Mesendoderm (in vitro differentiated cells): ENCODE results near the gene KIF3A.

Source experiments
- DNase-seq: peaks from one replicate; pipeline ENCODE4 v3.0.0; 2013
- H2AK5ac ChIP-seq: 2 replicates; pipeline ENCODE4 v1.6.1; 2013; ENCODE audit warnings: low read length, inconsistent platforms
- H2BK120ac ChIP-seq: 2 replicates; pipeline ENCODE4 v1.6.1; 2013; ENCODE audit warnings: low read depth, mild to moderate bottlenecking, low read length, moderate library complexity, mixed read lengths
- H2BK15ac ChIP-seq: replicated peaks from 2 replicates; pipeline ENCODE4 v1.6.1; 2013; ENCODE audit warnings: low read depth, mild to moderate bottlenecking, moderate library complexity
- H2BK5ac ChIP-seq: 2 replicates; pipeline ENCODE4 v1.6.1; 2013; ENCODE audit warnings: low read length, inconsistent platforms
- H3K18ac ChIP-seq: 2 replicates; pipeline ENCODE4 v1.6.1; 2013; ENCODE audit warnings: mild to moderate bottlenecking, low read length, mixed read lengths
- H3K23ac ChIP-seq: one replicate; pipeline ENCODE4 v1.6.1; 2013; ENCODE audit warnings: low read length
- H3K27ac ChIP-seq: 2 replicates; pipeline ENCODE4 v1.5.1; 2013; ENCODE audit warnings: low read depth, mild to moderate bottlenecking, inconsistent platforms, low read length, moderate library complexity
- H3K27me3 ChIP-seq: 2 replicates; pipeline ENCODE4 v1.6.1; 2013; ENCODE audit warnings: low read length, control low read depth, mild to moderate bottlenecking, inconsistent platforms; ENCODE audit not compliant: insufficient read depth, poor library complexity
- H3K36me3 ChIP-seq: 2 replicates; pipeline ENCODE4 v1.6.1; 2013; ENCODE audit warnings: low read length, inconsistent platforms; ENCODE audit not compliant: control insufficient read depth, insufficient read depth
- H3K4ac ChIP-seq: one replicate; pipeline ENCODE4 v1.6.1; 2013; ENCODE audit warnings: low read depth, mild to moderate bottlenecking, low read length, moderate library complexity
- H3K4me1 ChIP-seq: 2 replicates; pipeline ENCODE4 v1.6.1; 2013; ENCODE audit warnings: low read depth, low read length, inconsistent platforms; ENCODE audit not compliant: control insufficient read depth
- H3K4me2 ChIP-seq: 2 replicates; pipeline ENCODE4 v1.6.1; 2013; ENCODE audit warnings: low read length
- H3K4me3 ChIP-seq: 2 replicates; pipeline ENCODE4 v1.5.1; 2013; ENCODE audit warnings: mild to moderate bottlenecking, low read length
- H3K56ac ChIP-seq: one replicate; pipeline ENCODE4 v1.6.1; 2013; ENCODE audit warnings: low read length
- H3K79me1 ChIP-seq: 2 replicates; pipeline ENCODE4 v1.6.1; 2013; ENCODE audit warnings: low read length, inconsistent platforms
- H3K79me2 ChIP-seq: 2 replicates; pipeline ENCODE4 v1.6.1; 2013; ENCODE audit warnings: mild to moderate bottlenecking, low read length; ENCODE audit not compliant: control insufficient read depth, insufficient read depth
- H3K9ac ChIP-seq: 2 replicates; pipeline ENCODE4 v1.6.1; 2013; ENCODE audit warnings: low read length, inconsistent platforms
- H4K5ac ChIP-seq: one replicate; pipeline ENCODE4 v1.6.1; 2013; ENCODE audit warnings: low read length
- H4K8ac ChIP-seq: one replicate; pipeline ENCODE4 v1.6.1; 2013; ENCODE audit warnings: low read depth, mild to moderate bottlenecking, control low read depth, low read length, moderate library complexity
- WGBS: extraction: QIAGEN DNeasy Blood & Tissue Kit; methylation state at CpG from one replicate; pipeline ENCODE4 v1.1.7; 2013; ENCODE audit warnings: low lambda C conversion rate, missing lambda C conversion rate; ENCODE audit not compliant: insufficient coverage; ENCODE audit errors: extremely low coverage; 5-methylcytosine and 5-hydroxymethylcytosine counted together

The KIF3A gene

GRCh38 chr5:132781029-132781428, 43.7 kb upstream of the KIF3A start:
- Histone ChIP-seq H3K23ac (no peak overlapping the region), H3K79me1 (no peaks in the 10 kb centered on the region), H3K79me2 (no peaks in the 10 kb centered on the region), H4K5ac (no peak overlapping the region), H3K56ac (no peak overlapping the region), H3K9ac (no peak overlapping the region), H3K36me3 (no peaks in the 10 kb centered on the region), H3K4me3 (no peak overlapping the region), H3K27me3 (peaks cover 9% of the 10 kb centered on the region), H2AK5ac (no peak overlapping the region), H2BK120ac (no peak overlapping the region), H3K4me2 (no peak overlapping the region), H2BK5ac (no peak overlapping the region), H3K4ac (no peak overlapping the region), H2BK15ac (no peak overlapping the region), H3K27ac (no peak overlapping the region), H4K8ac (no peak overlapping the region), H3K4me1 (peaks cover 2% of the 10 kb centered on the region), H3K18ac (no peak overlapping the region)
- WGBS = no CpG with 5 or more reads among the region's 4 CpGs
- no peak for DNase-seq

GRCh38 chr5:132780577-132780976, 43.2 kb upstream of the KIF3A start:
- H2BK120ac ChIP-seq = no peak overlapping the region
- H3K4ac ChIP-seq = no peak overlapping the region
- H2AK5ac ChIP-seq = no peak overlapping the region
- H3K23ac ChIP-seq = no peak overlapping the region
- no peak overlapping the region for H3K18ac ChIP-seq
- WGBS = no CpG with 5 or more reads among the region's 1 CpG
- H3K79me2 ChIP-seq = no peaks in the 10 kb centered on the region
- no peaks in the 10 kb centered on the region for H3K79me1 ChIP-seq
- H3K27ac ChIP-seq = no peak overlapping the region
- no peak overlapping the region for H2BK15ac ChIP-seq
- H3K36me3 ChIP-seq = no peaks in the 10 kb centered on the region
- peaks cover 9% of the 10 kb centered on the region for H3K27me3 ChIP-seq
- no peak for DNase-seq
- no peak overlapping the region for H3K4me2 ChIP-seq
- no peak overlapping the region for H3K9ac ChIP-seq
- no peak overlapping the region for H2BK5ac ChIP-seq
- no peak overlapping the region for H3K56ac ChIP-seq
- no peak overlapping the region for H4K8ac ChIP-seq
- no peak overlapping the region for H4K5ac ChIP-seq
- peaks cover 3% of the 10 kb centered on the region for H3K4me1 ChIP-seq
- no peak overlapping the region for H3K4me3 ChIP-seq

GRCh38 chr5:132779961-132780360, 42.6 kb upstream of the KIF3A start:
- no peak overlapping the region for H2BK5ac ChIP-seq
- H3K9ac ChIP-seq = no peak overlapping the region
- no peak overlapping the region for H2BK120ac ChIP-seq
- H3K18ac ChIP-seq = no peak overlapping the region
- H2AK5ac ChIP-seq = no peak overlapping the region
- H3K27me3 ChIP-seq = peaks cover 9% of the 10 kb centered on the region
- no peaks in the 10 kb centered on the region for H3K79me2 ChIP-seq
- no peak overlapping the region for H3K27ac ChIP-seq
- H3K4ac ChIP-seq = no peak overlapping the region
- no peak overlapping the region for H4K5ac ChIP-seq
- no peak overlapping the region for H3K56ac ChIP-seq
- peaks cover 3% of the 10 kb centered on the region for H3K4me1 ChIP-seq
- H2BK15ac ChIP-seq = no peak overlapping the region
- H3K36me3 ChIP-seq = no peaks in the 10 kb centered on the region
- DNase-seq = no peak
- no peak overlapping the region for H4K8ac ChIP-seq
- H3K4me2 ChIP-seq = no peak overlapping the region
- no peak overlapping the region for H3K23ac ChIP-seq
- no CpG with 5 or more reads among the region's 3 CpGs for WGBS
- H3K4me3 ChIP-seq = no peak overlapping the region
- no peaks in the 10 kb centered on the region for H3K79me1 ChIP-seq

- Histone ChIP-seq H2BK5ac (no peak overlapping the region), H3K27me3 (peaks cover 9% of the 10 kb centered on the region)
- WGBS = no CpG with 5 or more reads among the region's 5 CpGs
These were observed 41.5 kb upstream of the KIF3A start for GRCh38 chr5:132778856-132779255.

GRCh38 chr5:132778129-132778528, 40.8 kb upstream of the KIF3A start:
- WGBS = no CpG with 5 or more reads among the region's 4 CpGs
- Histone ChIP-seq H2AK5ac (no peak overlapping the region), H3K56ac (no peak overlapping the region), H3K79me2 (no peaks in the 10 kb centered on the region), H3K79me1 (no peaks in the 10 kb centered on the region), H3K27me3 (peaks cover 9% of the 10 kb centered on the region), H3K4me2 (no peak overlapping the region), H2BK5ac (no peak overlapping the region), H3K4me1 (peaks cover 3% of the 10 kb centered on the region), H3K18ac (no peak overlapping the region), H4K5ac (no peak overlapping the region), H3K27ac (no peak overlapping the region), H2BK120ac (no peak overlapping the region), H3K36me3 (no peaks in the 10 kb centered on the region), H3K9ac (peak overlapping the region; percentile 65), H4K8ac (no peak overlapping the region), H2BK15ac (no peak overlapping the region), H3K23ac (no peak overlapping the region), H3K4me3 (no peak overlapping the region), H3K4ac (no peak overlapping the region)
- DNase-seq = no peak

More at GRCh38 chr5:132778856-132779255, 41.5 kb upstream of the KIF3A start:
- no peak overlapping the region for H3K23ac ChIP-seq
- no peak overlapping the region for H3K18ac ChIP-seq
- H3K27ac ChIP-seq = no peak overlapping the region
- H2BK15ac ChIP-seq = no peak overlapping the region
- H2BK120ac ChIP-seq = no peak overlapping the region
- H3K79me2 ChIP-seq = no peaks in the 10 kb centered on the region
- no peak overlapping the region for H3K4me3 ChIP-seq
- H3K4ac ChIP-seq = no peak overlapping the region
- DNase-seq = no peak
- no peaks in the 10 kb centered on the region for H3K36me3 ChIP-seq
- H3K79me1 ChIP-seq = no peaks in the 10 kb centered on the region
- no peak overlapping the region for H3K4me2 ChIP-seq
- no peak overlapping the region for H4K8ac ChIP-seq
- no peak overlapping the region for H4K5ac ChIP-seq
- peaks cover 3% of the 10 kb centered on the region for H3K4me1 ChIP-seq
- H3K9ac ChIP-seq = no peak overlapping the region
- no peak overlapping the region for H3K56ac ChIP-seq
- no peak overlapping the region for H2AK5ac ChIP-seq
